ENCODE results near the gene TPP2.

Gene TPP2

GRCh38 chr13:102610296-102610895 is 13.6 kb downstream of the TPP2 start:
- Mint-ChIP-seq H3K27me3 (ENCODE audit: low read depth) (no peaks in the 10 kb centered on the region), H3K9me3 (no peaks in the 10 kb centered on the region), H3K36me3 (ENCODE audit: low read depth) (peaks cover 35% of the 10 kb centered on the region), H3K4me3 (no peak overlapping the region), H3K4me1 (ENCODE audit: low read depth) (peaks cover 31% of the 10 kb centered on the region), H3K27ac (no peak overlapping the region)

DNA sequence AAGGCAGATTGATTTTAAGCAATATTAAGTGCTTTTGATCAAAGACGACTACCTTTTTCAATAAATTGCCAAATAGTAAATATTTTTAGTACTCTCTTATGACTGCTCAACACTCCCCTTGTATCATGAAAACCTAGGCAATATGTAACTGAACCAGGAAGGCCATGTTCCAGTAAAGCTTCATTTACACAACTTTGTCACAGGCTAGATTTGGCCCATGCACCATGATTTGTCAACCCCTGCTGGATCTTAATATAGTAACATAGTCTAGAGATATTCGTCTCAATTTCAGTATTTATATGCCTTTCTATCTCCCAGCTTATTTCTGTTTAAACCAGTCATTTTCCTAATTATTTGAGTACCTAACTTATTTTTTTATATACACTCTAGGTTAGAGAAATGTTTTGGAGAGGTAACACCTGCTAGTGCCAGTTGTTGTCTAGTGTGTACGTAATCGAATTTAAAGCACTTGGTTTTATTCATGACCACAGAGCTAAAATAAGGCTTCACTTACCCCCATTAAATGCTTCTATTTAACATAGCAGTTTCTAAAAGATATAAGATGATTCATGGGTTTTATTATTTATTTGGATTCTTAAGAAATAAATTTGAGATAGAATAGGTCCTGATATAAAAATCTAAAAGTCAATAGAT is 21.0 kb downstream of the TPP2 start:
- no peak overlapping the region for H3K27ac Mint-ChIP-seq
- H3K36me3 Mint-ChIP-seq (ENCODE audit: low read depth) = peaks cover 37% of the 10 kb centered on the region
- peaks cover 14% of the 10 kb centered on the region for H3K4me1 Mint-ChIP-seq (ENCODE audit: low read depth)
- H3K4me3 Mint-ChIP-seq = no peak overlapping the region
- no peaks in the 10 kb centered on the region for H3K9me3 Mint-ChIP-seq
- H3K27me3 Mint-ChIP-seq (ENCODE audit: low read depth) = no peaks in the 10 kb centered on the region

DNA sequence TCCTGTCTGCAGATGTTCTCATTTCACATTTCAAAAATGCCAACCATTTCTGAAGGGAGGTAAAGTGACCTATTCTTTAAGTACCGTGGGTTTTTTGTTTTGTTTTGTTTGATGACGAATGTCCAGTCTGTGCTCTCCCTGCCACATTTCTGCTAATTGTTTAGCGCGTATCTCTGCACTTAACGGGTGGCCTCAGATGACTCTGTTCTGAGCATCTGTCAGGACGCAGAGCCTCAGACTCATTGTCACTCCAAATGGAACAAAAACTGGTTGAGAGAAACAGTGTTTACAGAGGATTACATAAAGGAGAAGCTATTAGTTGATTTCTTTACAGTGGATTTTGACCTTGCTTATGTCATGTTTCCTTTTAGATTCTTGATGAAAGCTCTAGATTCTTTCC is 23.7 kb downstream of the TPP2 start:
- Mint-ChIP-seq H3K9me3 (no peaks in the 10 kb centered on the region), H3K36me3 (ENCODE audit: low read depth) (peaks cover 37% of the 10 kb centered on the region), H3K27ac (no peak overlapping the region), H3K4me1 (ENCODE audit: low read depth) (peaks cover 8% of the 10 kb centered on the region), H3K4me3 (no peak overlapping the region), H3K27me3 (ENCODE audit: low read depth) (no peaks in the 10 kb centered on the region)

- no peak overlapping the region for H3K4me3 Mint-ChIP-seq
- H3K27ac Mint-ChIP-seq = no peak overlapping the region
- H3K4me1 Mint-ChIP-seq (ENCODE audit: low read depth) = peaks cover 9% of the 10 kb centered on the region
- H3K27me3 Mint-ChIP-seq (ENCODE audit: low read depth) = no peaks in the 10 kb centered on the region
- no peaks in the 10 kb centered on the region for H3K9me3 Mint-ChIP-seq
- peaks cover 48% of the 10 kb centered on the region for H3K36me3 Mint-ChIP-seq (ENCODE audit: low read depth)
Measured at GRCh38 chr13:102626928-102627327, 30.1 kb downstream of the TPP2 start.

DNA sequence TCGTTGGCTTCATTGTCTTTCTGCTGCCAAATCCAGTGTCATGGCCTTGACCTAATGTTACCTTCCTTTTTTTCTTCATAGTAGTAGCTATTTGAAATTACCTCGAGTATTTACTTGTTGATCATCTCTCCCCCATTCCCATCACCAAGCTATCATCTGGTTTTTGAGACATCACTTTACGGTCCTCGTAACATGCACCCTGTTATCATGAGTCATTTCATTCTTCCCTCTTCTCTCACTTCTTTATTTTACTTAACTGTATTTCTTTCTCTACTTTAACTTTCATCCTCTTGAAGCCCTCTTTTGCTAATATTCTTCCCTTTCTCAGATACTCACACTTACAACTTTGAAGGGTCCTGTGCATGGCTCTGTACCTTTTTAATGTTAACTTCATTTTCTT is 31.8 kb downstream of the TPP2 start:
- H3K4me1 Mint-ChIP-seq (ENCODE audit: low read depth) = peaks cover 6% of the 10 kb centered on the region
- H3K4me3 Mint-ChIP-seq = no peak overlapping the region
- peak overlapping the region; percentile 12 for H3K27ac Mint-ChIP-seq
- no peaks in the 10 kb centered on the region for H3K27me3 Mint-ChIP-seq (ENCODE audit: low read depth)
- no peaks in the 10 kb centered on the region for H3K9me3 Mint-ChIP-seq
- peaks cover 55% of the 10 kb centered on the region for H3K36me3 Mint-ChIP-seq (ENCODE audit: low read depth)

- peaks cover 2% of the 10 kb centered on the region for H3K4me1 Mint-ChIP-seq (ENCODE audit: low read depth)
- H3K36me3 Mint-ChIP-seq (ENCODE audit: low read depth) = peaks cover 65% of the 10 kb centered on the region
- H3K27ac Mint-ChIP-seq = no peak overlapping the region
- no peaks in the 10 kb centered on the region for H3K9me3 Mint-ChIP-seq
- H3K27me3 Mint-ChIP-seq (ENCODE audit: low read depth) = no peaks in the 10 kb centered on the region
- H3K4me3 Mint-ChIP-seq = no peak overlapping the region
Measured at GRCh38 chr13:102631198-102631597, 34.4 kb downstream of the TPP2 start.

DNA sequence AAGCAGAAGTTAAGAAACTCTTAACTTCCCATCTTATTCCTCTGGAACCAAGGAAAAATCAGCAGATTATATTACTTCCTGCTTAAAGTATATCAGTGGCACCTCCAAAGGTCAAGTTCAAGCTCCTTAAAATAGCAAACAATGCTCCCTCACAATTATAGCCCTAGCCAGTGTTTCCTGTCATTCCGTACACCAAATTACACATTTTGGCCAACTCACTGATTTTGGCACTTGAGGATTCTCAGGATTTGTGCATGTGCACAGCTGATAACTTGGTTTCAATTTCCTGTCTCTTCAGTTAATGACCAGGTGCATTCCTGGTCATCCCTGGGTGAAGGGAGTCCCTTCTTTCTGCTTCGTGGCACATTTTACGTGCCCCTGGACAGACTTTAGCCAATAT is 42.0 kb downstream of the TPP2 start:
- H3K4me3 Mint-ChIP-seq = no peak overlapping the region
- H3K9me3 Mint-ChIP-seq = no peaks in the 10 kb centered on the region

DNA sequence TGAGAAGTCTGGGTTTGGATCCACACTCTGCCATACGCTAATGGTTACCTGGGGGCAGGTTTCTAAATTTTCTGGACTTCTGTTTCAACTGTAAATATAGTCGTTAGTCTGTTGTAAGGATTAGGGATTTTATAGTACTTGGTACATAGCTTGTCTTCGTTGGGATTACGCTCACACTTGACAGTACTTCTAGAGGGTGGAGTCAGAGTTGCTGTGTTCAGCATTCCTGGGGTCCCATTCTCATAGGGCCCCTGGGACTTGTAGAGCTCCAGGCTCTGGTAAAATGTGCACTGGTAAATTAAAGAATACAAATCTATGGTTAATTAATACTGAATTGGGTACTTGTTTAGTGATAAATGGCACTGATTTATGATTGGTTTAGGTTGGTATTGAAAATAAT is 45.2 kb downstream of the TPP2 start:
- Mint-ChIP-seq H3K4me3 (no peak overlapping the region), H3K36me3 (ENCODE audit: low read depth) (peaks cover 41% of the 10 kb centered on the region), H3K27ac (no peak overlapping the region)

More for the DNA sequence above, 42.0 kb downstream of the TPP2 start:
- Mint-ChIP-seq H3K4me1 (ENCODE audit: low read depth) (peaks cover 3% of the 10 kb centered on the region), H3K27ac (peak overlapping the region; percentile 10), H3K36me3 (ENCODE audit: low read depth) (peaks cover 53% of the 10 kb centered on the region), H3K27me3 (ENCODE audit: low read depth) (no peaks in the 10 kb centered on the region)

DNA sequence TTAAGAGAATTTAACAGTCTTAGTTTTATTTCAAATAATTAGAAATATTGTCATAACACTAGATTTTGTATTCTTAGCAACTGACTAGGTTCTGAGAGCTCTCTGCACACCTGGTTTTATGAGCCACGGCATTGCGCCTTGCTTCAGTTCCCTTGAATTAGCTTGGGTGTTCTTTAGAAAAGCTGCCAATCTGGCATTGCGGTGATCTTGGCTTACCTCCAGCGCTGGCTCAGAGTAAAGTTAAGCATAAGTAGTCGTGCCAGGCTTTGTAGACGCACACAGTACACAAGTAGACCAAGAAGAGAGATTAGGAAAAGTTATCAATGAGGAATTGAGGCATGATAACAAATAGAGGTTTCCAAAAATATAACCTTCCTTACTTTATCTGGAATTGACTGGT is 45.7 kb downstream of the TPP2 start:
- H3K27me3 Mint-ChIP-seq (ENCODE audit: low read depth) = no peaks in the 10 kb centered on the region
- H3K36me3 Mint-ChIP-seq (ENCODE audit: low read depth) = peaks cover 41% of the 10 kb centered on the region
- no peaks in the 10 kb centered on the region for H3K9me3 Mint-ChIP-seq
- H3K27ac Mint-ChIP-seq = no peak overlapping the region
- H3K4me1 Mint-ChIP-seq (ENCODE audit: low read depth) = peaks cover 3% of the 10 kb centered on the region
- H3K4me3 Mint-ChIP-seq = no peak overlapping the region

More for the DNA sequence above, 45.2 kb downstream of the TPP2 start:
- H3K27me3 Mint-ChIP-seq (ENCODE audit: low read depth) = no peaks in the 10 kb centered on the region
- peaks cover 3% of the 10 kb centered on the region for H3K4me1 Mint-ChIP-seq (ENCODE audit: low read depth)
- H3K9me3 Mint-ChIP-seq = no peaks in the 10 kb centered on the region

DNA sequence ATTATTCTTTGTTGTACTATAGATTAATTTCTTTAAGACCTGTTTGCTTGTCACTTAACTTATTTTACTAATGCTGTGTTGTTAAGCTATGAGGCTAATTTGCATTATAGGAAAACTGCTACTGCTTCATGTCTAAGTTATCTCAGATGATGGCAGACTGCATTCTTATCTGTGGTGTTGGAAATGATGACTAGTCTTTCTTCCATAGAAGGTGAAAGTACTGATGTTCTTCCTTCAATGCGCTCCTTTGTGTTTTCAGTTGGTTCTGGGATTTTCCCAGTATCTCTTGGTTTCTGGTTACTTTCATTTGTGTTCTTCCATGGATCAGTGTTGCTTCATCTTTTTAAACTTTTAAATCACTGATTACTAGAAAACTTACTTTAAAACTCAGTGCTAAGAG is 46.9 kb downstream of the TPP2 start:
- Mint-ChIP-seq H3K4me1 (ENCODE audit: low read depth) (peaks cover 3% of the 10 kb centered on the region), H3K27me3 (ENCODE audit: low read depth) (no peaks in the 10 kb centered on the region), H3K9me3 (no peaks in the 10 kb centered on the region), H3K4me3 (no peak overlapping the region), H3K36me3 (ENCODE audit: low read depth) (peaks cover 39% of the 10 kb centered on the region), H3K27ac (no peak overlapping the region)

DNA sequence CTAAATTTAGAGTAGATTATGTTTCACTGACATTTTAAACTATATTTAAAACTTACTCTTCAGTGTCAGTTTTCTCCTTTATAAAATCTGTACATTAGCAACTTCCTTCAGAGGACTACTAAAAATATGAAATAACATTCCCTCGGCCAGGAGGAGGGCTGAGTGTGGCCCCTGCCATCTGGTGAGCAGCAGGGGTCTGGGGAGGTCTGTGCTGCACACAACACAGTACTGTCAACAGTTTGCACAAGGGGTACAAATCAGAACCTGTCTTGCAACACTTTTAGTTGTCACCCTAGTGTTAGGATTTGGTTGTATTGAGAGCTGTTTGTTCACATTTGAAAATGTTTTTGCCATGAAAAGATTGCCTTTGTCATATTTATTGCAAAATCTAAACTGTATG is 48.9 kb downstream of the TPP2 start:
- Mint-ChIP-seq H3K4me1 (ENCODE audit: low read depth) (no peaks in the 10 kb centered on the region), H3K27ac (no peak overlapping the region), H3K36me3 (ENCODE audit: low read depth) (peaks cover 44% of the 10 kb centered on the region), H3K27me3 (ENCODE audit: low read depth) (no peaks in the 10 kb centered on the region), H3K4me3 (no peak overlapping the region), H3K9me3 (no peaks in the 10 kb centered on the region)

- Mint-ChIP-seq H3K27ac (no peak overlapping the region), H3K9me3 (no peaks in the 10 kb centered on the region), H3K4me3 (no peak overlapping the region), H3K4me1 (ENCODE audit: low read depth) (peaks cover 2% of the 10 kb centered on the region), H3K27me3 (ENCODE audit: low read depth) (no peaks in the 10 kb centered on the region), H3K36me3 (ENCODE audit: low read depth) (peaks cover 42% of the 10 kb centered on the region)
Measured at GRCh38 chr13:102648046-102648445, 51.3 kb downstream of the TPP2 start.

GRCh38 chr13:102650444-102650843 is 53.7 kb downstream of the TPP2 start:
- no peaks in the 10 kb centered on the region for H3K27me3 Mint-ChIP-seq (ENCODE audit: low read depth)
- H3K36me3 Mint-ChIP-seq (ENCODE audit: low read depth) = peaks cover 35% of the 10 kb centered on the region
- H3K4me3 Mint-ChIP-seq = no peak overlapping the region
- H3K4me1 Mint-ChIP-seq (ENCODE audit: low read depth) = peaks cover 2% of the 10 kb centered on the region
- no peaks in the 10 kb centered on the region for H3K9me3 Mint-ChIP-seq
- no peak overlapping the region for H3K27ac Mint-ChIP-seq

GRCh38 chr13:102651392-102651791 is 54.6 kb downstream of the TPP2 start:
- Mint-ChIP-seq H3K36me3 (ENCODE audit: low read depth) (peaks cover 35% of the 10 kb centered on the region), H3K9me3 (no peaks in the 10 kb centered on the region), H3K27me3 (ENCODE audit: low read depth) (no peaks in the 10 kb centered on the region), H3K4me3 (no peak overlapping the region), H3K27ac (no peak overlapping the region), H3K4me1 (ENCODE audit: low read depth) (peaks cover 2% of the 10 kb centered on the region)

DNA sequence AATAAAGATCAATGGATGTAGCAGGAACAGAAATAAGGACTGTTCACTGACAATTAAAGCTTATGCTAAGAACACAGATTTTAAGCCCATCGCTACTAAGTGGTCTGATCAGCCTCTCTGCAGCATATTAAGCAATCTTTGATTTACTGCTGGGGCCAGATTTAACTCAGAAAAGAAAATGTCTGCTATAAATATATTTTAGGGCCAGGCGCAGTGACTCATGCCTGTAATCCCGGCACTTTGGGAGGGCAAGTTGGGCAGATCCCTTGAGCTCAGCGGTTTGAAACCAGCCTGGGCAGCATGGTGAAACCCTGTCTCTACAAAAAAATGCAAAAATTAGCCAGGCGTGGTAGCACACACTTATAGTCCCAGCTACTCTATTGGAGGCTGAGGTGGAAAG is 55.1 kb downstream of the TPP2 start:
- H3K27me3 Mint-ChIP-seq (ENCODE audit: low read depth) = no peaks in the 10 kb centered on the region
- no peaks in the 10 kb centered on the region for H3K9me3 Mint-ChIP-seq
- H3K4me3 Mint-ChIP-seq = no peak overlapping the region
- peaks cover 2% of the 10 kb centered on the region for H3K4me1 Mint-ChIP-seq (ENCODE audit: low read depth)
- peaks cover 32% of the 10 kb centered on the region for H3K36me3 Mint-ChIP-seq (ENCODE audit: low read depth)
- no peak overlapping the region for H3K27ac Mint-ChIP-seq
